Nephron progenitor cell (in vitro differentiated cells): Measurements from ENCODE around the gene TPPP2.

Experiments
- DNase-seq: peaks from one replicate; pipeline ENCODE4 v3.0.0; 2021
- H3K27ac Mint-ChIP-seq: 2 replicates; pipeline ENCODE4 v1.8.0; 2021; ENCODE audit warnings: mild to moderate bottlenecking, moderate library complexity, mixed read lengths
- H3K27me3 Mint-ChIP-seq: 2 replicates; pipeline ENCODE4 v1.8.0; 2021; ENCODE audit warnings: mild to moderate bottlenecking, low read depth, mixed read lengths; ENCODE audit not compliant: poor library complexity
- H3K36me3 Mint-ChIP-seq: 2 replicates; pipeline ENCODE4 v1.8.0; 2021; ENCODE audit warnings: low read depth, mixed read lengths
- H3K4me1 Mint-ChIP-seq: 2 replicates; pipeline ENCODE4 v1.8.0; 2021; ENCODE audit warnings: mixed read lengths
- H3K4me3 Mint-ChIP-seq: 2 replicates; pipeline ENCODE4 v1.8.0; 2021; ENCODE audit warnings: mild to moderate bottlenecking, moderate library complexity, mixed read lengths
- H3K9me3 Mint-ChIP-seq: 2 replicates; pipeline ENCODE4 v1.8.0; 2021; ENCODE audit warnings: mild to moderate bottlenecking, moderate library complexity, mixed read lengths
- CTCF ChIP-seq: fragments of 200-600 bp; sonication (generic); IDR thresholded peaks from 2 replicates; pipeline ENCODE4 v1.5.0; 2021; ENCODE audit warnings: antibody characterized with exemption

TPPP2 gene

GRCh38 chr14:21073921-21074320 lies 43.9 kb downstream of the TPPP2 start:
- TF ChIP-seq CTCF: no peak
- Mint-ChIP-seq H3K36me3 (peaks cover 46% of the 10 kb centered on the region), H3K4me1 (peaks cover 42% of the 10 kb centered on the region), H3K27me3 (peaks cover 3% of the 10 kb centered on the region), H3K27ac (no peak overlapping the region), H3K9me3 (no peaks in the 10 kb centered on the region), H3K4me3 (no peak overlapping the region)
- no peak for DNase-seq

- Mint-ChIP-seq H3K4me1 (peaks cover 34% of the 10 kb centered on the region), H3K4me3 (no peak overlapping the region), H3K27me3 (peaks cover 3% of the 10 kb centered on the region), H3K27ac (no peak overlapping the region), H3K9me3 (no peaks in the 10 kb centered on the region), H3K36me3 (peaks cover 53% of the 10 kb centered on the region)
- DNase-seq: no peak
- TF ChIP-seq CTCF: no peak
These were observed 44.6 kb downstream of the TPPP2 start for GRCh38 chr14:21074398-21075272.

GRCh38 chr14:21075719-21076437 lies 45.9 kb downstream of the TPPP2 start:
- H3K27ac Mint-ChIP-seq: no peak overlapping the region
- H3K4me1 Mint-ChIP-seq: peaks cover 31% of the 10 kb centered on the region
- peaks cover 3% of the 10 kb centered on the region for H3K27me3 Mint-ChIP-seq
- H3K9me3 Mint-ChIP-seq: no peaks in the 10 kb centered on the region
- no peak for DNase-seq
- H3K4me3 Mint-ChIP-seq: no peak overlapping the region
- TF ChIP-seq CTCF: no peak
- H3K36me3 Mint-ChIP-seq: peaks cover 62% of the 10 kb centered on the region

GRCh38 chr14:21077672-21078071 lies 47.7 kb downstream of the TPPP2 start:
- no peak for TF ChIP-seq CTCF
- no peak overlapping the region for H3K4me3 Mint-ChIP-seq
- peaks cover 3% of the 10 kb centered on the region for H3K27me3 Mint-ChIP-seq
- H3K36me3 Mint-ChIP-seq: peaks cover 73% of the 10 kb centered on the region
- no peak overlapping the region for H3K27ac Mint-ChIP-seq
- H3K9me3 Mint-ChIP-seq: no peaks in the 10 kb centered on the region
- H3K4me1 Mint-ChIP-seq: peaks cover 17% of the 10 kb centered on the region
- no peak for DNase-seq

- Mint-ChIP-seq H3K9me3 (no peaks in the 10 kb centered on the region), H3K27ac (no peak overlapping the region), H3K36me3 (peaks cover 76% of the 10 kb centered on the region), H3K4me1 (peaks cover 11% of the 10 kb centered on the region), H3K27me3 (peaks cover 3% of the 10 kb centered on the region), H3K4me3 (no peak overlapping the region)
- DNase-seq: no peak
- no peak for TF ChIP-seq CTCF
These were observed 48.3 kb downstream of the TPPP2 start for GRCh38 chr14:21078287-21078686.
